ENCODE data around the gene RASSF5.

DNA sequence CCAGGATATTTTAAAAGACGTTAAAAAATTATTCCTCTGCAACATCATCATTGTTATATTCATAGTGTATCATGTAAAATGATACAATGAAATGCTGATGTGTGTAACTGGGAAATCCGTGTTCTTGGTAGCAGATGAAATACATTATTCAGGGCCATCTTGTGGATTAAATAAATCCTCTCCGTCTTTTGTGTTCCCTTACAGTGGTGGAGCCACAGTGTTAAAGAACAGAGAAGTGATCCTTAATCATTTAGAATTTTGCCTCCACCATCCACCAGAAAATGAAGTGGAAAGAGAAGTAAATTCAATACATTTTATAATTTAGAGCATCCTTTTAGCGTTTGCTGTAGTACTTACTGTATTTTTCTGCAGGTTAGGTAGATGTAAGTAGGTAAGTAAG, 129.3 kb downstream of the RASSF5 start:
- TF ChIP-seq GABPA (IDR thresholded peaks at IDR 0.05; ENCODE audit: low read depth) (no peak), JUND (IDR thresholded peaks at IDR 0.05) (no peak), NRF1 (IDR thresholded peaks at IDR 0.05; ENCODE audit: low read depth, low read length) (no peak), FOSL2 (IDR thresholded peaks at IDR 0.05; ENCODE audit: borderline replicate concordance, low read depth) (no peak), RFX5 (IDR thresholded peaks at IDR 0.05; ENCODE audit: low read length) (no peak), SIN3A (IDR thresholded peaks at IDR 0.05; ENCODE audit: borderline replicate concordance, low read depth, low read length) (no peak)
- TF ChIP-seq, protein P1, sequence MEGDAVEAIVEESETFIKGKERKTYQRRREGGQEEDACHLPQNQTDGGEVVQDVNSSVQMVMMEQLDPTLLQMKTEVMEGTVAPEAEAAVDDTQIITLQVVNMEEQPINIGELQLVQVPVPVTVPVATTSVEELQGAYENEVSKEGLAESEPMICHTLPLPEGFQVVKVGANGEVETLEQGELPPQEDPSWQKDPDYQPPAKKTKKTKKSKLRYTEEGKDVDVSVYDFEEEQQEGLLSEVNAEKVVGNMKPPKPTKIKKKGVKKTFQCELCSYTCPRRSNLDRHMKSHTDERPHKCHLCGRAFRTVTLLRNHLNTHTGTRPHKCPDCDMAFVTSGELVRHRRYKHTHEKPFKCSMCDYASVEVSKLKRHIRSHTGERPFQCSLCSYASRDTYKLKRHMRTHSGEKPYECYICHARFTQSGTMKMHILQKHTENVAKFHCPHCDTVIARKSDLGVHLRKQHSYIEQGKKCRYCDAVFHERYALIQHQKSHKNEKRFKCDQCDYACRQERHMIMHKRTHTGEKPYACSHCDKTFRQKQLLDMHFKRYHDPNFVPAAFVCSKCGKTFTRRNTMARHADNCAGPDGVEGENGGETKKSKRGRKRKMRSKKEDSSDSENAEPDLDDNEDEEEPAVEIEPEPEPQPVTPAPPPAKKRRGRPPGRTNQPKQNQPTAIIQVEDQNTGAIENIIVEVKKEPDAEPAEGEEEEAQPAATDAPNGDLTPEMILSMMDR (IDR thresholded peaks at IDR 0.05) = no peak
- TF ChIP-seq, protein P2, sequence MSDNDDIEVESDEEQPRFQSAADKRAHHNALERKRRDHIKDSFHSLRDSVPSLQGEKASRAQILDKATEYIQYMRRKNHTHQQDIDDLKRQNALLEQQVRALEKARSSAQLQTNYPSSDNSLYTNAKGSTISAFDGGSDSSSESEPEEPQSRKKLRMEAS (IDR thresholded peaks at IDR 0.05; ENCODE audit: low read depth) = no peak
